Measurements from ENCODE around the gene FSD2.
"Not testable (repeated sequence)": the region's sequence is repeated elsewhere in the genome, so short reads cannot be mapped to it uniquely, and the experiment has no call there.

FSD2 gene

GRCh38 chr15:82726816-82727215, 79.1 kb downstream of the FSD2 start:
- no peak for DNase-seq

DNA sequence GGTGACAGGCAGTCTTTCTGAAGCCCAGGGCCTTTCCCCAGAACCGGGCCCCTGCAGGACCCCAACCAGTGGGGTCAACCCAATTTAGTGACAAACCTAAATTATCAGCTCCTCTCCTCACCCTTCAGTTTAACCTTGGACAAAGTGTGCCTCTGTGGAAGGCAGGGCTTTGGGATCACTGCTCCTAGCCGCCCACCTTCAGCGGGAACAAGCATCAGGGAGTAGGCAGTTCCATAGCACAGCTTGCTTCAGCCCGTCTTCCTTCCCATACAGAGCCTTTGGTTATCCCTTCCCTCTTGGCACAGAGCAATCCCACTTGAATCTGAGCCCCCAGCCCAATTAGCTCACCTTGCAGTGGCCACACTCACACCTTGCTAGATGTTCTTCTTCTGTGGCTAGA, 90.9 kb downstream of the FSD2 start:
- no peak for DNase-seq

DNA sequence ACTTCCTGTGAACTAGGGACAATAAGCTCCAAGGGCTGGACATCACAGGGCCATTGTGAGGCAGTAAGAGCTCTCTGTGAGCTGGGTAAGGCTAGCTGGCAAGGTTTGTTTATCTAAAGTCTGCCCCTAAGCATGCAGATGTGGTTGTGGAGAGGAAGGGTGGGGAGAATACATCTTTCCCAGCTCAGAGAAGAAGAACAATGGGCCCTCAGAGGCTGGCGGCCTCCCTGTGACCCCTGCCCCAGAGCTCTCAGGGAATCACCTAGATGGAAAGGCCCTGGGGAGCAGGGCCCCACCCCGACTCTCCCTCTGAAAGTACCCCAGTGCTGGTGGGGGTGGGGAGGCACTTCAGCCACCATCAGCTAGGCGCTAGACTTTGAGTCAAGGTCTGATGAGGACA, 91.9 kb downstream of the FSD2 start:
- no peak for DNase-seq

DNA sequence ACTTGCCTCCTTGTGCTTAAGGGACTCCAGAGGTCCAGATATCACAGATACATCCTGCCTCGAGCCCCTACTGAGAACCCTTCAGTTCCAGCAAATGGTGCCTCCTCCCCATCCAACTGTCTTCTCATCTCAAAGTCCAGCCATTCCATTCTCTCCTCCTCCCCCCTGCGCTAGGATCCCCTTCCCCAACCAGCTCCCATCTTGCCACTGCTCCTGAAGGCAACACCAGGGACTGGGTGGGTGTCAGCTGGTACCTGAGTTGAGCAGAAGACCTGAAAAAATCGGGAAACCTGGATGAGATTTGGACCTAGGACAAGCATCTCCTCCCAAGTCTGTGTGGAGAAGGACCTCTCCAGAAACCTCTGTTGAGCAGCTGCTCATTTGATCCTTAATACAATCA, 93.8 kb downstream of the FSD2 start:
- no peak for DNase-seq

DNA sequence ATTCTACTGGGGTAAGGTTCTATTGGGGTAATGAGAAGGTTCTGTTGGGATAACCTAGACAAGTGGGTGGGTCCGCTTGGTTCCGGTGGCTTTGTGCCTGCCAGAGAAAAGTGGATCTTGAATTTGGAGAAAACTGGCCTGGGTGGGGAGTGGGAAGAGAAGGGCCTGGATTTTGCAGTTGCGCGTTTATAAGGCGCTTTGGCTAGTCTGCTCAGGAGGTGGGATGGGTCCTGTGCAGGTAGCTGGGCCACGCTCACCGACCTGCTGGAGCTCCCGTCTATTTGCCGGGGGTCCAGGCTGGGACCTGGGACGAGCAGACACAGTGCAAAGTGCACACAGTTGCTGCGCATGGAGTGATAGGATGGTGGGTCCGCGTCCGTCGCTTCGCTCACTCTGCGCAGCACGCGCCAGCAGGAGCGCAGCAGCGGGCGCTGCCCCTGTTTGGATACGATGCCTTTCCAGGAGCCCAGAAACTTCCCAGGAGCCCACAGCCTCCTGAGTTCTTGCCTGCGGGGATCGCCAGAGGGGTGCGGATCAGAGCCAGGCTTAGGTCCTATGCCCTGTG, 94.9 kb downstream of the FSD2 start:
- no peak for DNase-seq

DNA sequence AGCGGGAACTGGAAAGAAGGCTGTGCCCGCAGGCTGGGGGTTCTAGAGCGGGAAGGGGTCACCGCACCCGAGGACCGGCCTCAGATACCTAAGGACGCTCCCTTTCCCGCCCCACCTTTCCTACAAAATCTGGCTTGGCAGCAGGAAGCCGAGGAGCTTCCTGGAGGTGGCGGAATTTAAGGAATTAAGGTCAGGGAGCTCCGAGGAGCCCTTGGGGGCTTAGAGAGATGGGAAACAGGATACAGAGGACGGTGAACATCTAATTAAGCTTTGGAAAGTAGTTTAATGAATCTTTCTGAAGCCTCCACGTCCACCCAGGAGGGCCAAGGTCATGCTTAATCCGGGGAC, 95.7 kb downstream of the FSD2 start:
- DNase-seq, result no peak

- peak; percentile 59 for DNase-seq
Measured at GRCh38 chr15:82709421-82710207, 96.3 kb downstream of the FSD2 start, which contains the start of gene AP3B2. TSS of gene AP3B2 (minus strand) at chr15:82709875. CDS start at chr15:82709706, 169 bp downstream.

GRCh38 chr15:82709081-82709420, 96.8 kb downstream of the FSD2 start:
- no peak for DNase-seq

GRCh38 chr15:82705856-82706255, 100.0 kb downstream of the FSD2 start:
- DNase-seq, result not testable (repeated sequence)

All from CD4-positive, alpha-beta T cell treated with Interleukin-4 for 4 hours (primary cell).